Left ventricle myocardium inferior (tissue), 1 donor: Measurements from ENCODE around the gene LRMDA. TPM values are rescaled to one million over a fixed set of nuclear protein-coding genes. Genes with fewer than 3 reads are reported as not detected.

ENCODE experiments used
- DNase-seq: peaks from one replicate; pipeline ENCODE4 v3.0.0-alpha.2; 2020
- H3K27ac ChIP-seq: fragments of 200-600 bp; replicated peaks from 2 replicates; pipeline ENCODE4 v1.8.0; 2021
- H3K27me3 ChIP-seq: fragments of 200-600 bp; 2 replicates; pipeline ENCODE4 v1.8.0; 2021; ENCODE audit warnings: low read depth
- H3K36me3 ChIP-seq: fragments of 200-600 bp; 2 replicates; pipeline ENCODE4 v1.8.0; 2021
- H3K4me1 ChIP-seq: fragments of 200-600 bp; 2 replicates; pipeline ENCODE4 v1.8.0; 2021
- H3K4me3 ChIP-seq: fragments of 200-600 bp; 2 replicates; pipeline ENCODE4 v1.8.0; 2021; ENCODE audit warnings: mild to moderate bottlenecking, moderate library complexity
- H3K9me3 ChIP-seq: fragments of 200-600 bp; replicated peaks from 2 replicates; pipeline ENCODE4 v1.8.0; 2021
- CTCF ChIP-seq: fragments of 200-600 bp; IDR thresholded peaks from 2 replicates; pipeline ENCODE4 v1.8.0; 2021; ENCODE audit warnings: antibody characterized with exemption, mild to moderate bottlenecking, borderline replicate concordance
- intact Hi-C: fragments of 100-400 bp; cut with micrococcal nuclease; formaldehyde crosslinking; loops from one replicate; pipeline ENCODE4 v1.11.0; 2022
- total RNA-seq: library from RNA; stranded (reverse); fragmentation: NEBNext Ultra II Directional; extraction: Animal tissue kit (Norgen Biotek cat#: 25700); gene quantifications from one replicate; pipeline ENCODE4 v1.2.1, GENCODE V29; 2021
- donor health status: DM: no; HTN: yes; CAD: no; lungs with severe emphysema.

Gene LRMDA
- total RNA-seq, 1 donor from 2014 or later: 18.7 TPM

GRCh38 chr10:75664968-75665367 is 233.5 kb downstream of the LRMDA start:
- intact Hi-C loops: no loop called here
- H3K9me3 ChIP-seq: no peaks in the 10 kb centered on the region
- peaks cover 28% of the 10 kb centered on the region for H3K4me1 ChIP-seq
- no peaks in the 10 kb centered on the region for H3K27me3 ChIP-seq
- H3K4me3 ChIP-seq: no peak overlapping the region
- no peak for DNase-seq
- H3K36me3 ChIP-seq: no peaks in the 10 kb centered on the region
- TF ChIP-seq CTCF: no peak
- no peak overlapping the region for H3K27ac ChIP-seq

- Histone ChIP-seq H3K27ac (no peak overlapping the region), H3K4me3 (no peak overlapping the region), H3K4me1 (peaks cover 28% of the 10 kb centered on the region), H3K36me3 (no peaks in the 10 kb centered on the region), H3K9me3 (no peaks in the 10 kb centered on the region), H3K27me3 (no peaks in the 10 kb centered on the region)
- intact Hi-C loops: no loop called here
- no peak for TF ChIP-seq CTCF
- DNase-seq: no peak
Measured at GRCh38 chr10:75665707-75666106, 234.3 kb downstream of the LRMDA start.

- no peak for DNase-seq
- intact Hi-C loops: no loop called here
- Histone ChIP-seq H3K36me3 (no peaks in the 10 kb centered on the region), H3K27ac (no peak overlapping the region), H3K4me1 (no peaks in the 10 kb centered on the region), H3K27me3 (no peaks in the 10 kb centered on the region), H3K9me3 (no peaks in the 10 kb centered on the region), H3K4me3 (no peak overlapping the region)
- TF ChIP-seq CTCF: no peak
Measured at GRCh38 chr10:75672111-75672671, 240.8 kb downstream of the LRMDA start.

GRCh38 chr10:75672842-75673241 is 241.4 kb downstream of the LRMDA start:
- no peak for TF ChIP-seq CTCF
- no peaks in the 10 kb centered on the region for H3K27me3 ChIP-seq
- intact Hi-C loops: no loop called here
- no peak overlapping the region for H3K4me3 ChIP-seq
- no peak for DNase-seq
- no peak overlapping the region for H3K27ac ChIP-seq
- H3K9me3 ChIP-seq: no peaks in the 10 kb centered on the region
- no peaks in the 10 kb centered on the region for H3K36me3 ChIP-seq
- no peaks in the 10 kb centered on the region for H3K4me1 ChIP-seq

- Histone ChIP-seq H3K36me3 (no peaks in the 10 kb centered on the region), H3K27ac (no peak overlapping the region), H3K4me3 (no peak overlapping the region), H3K27me3 (no peaks in the 10 kb centered on the region), H3K9me3 (no peaks in the 10 kb centered on the region), H3K4me1 (no peaks in the 10 kb centered on the region)
- intact Hi-C loops: no loop called here
- no peak for TF ChIP-seq CTCF
- DNase-seq: no peak
Measured at GRCh38 chr10:75677541-75677940, 246.1 kb downstream of the LRMDA start.

- Histone ChIP-seq H3K4me3 (no peak overlapping the region), H3K27me3 (no peaks in the 10 kb centered on the region), H3K9me3 (no peaks in the 10 kb centered on the region), H3K4me1 (peaks cover 7% of the 10 kb centered on the region), H3K36me3 (no peaks in the 10 kb centered on the region), H3K27ac (no peak overlapping the region)
- intact Hi-C loops: no loop called here
- no peak for DNase-seq
- TF ChIP-seq CTCF: no peak
Measured at GRCh38 chr10:75678527-75678926, 247.1 kb downstream of the LRMDA start.
